Suprapubic skin (tissue), 4 donors: Measurements from ENCODE around the gene THAP11. TPM values are rescaled to one million over a fixed set of nuclear protein-coding genes. Genes with fewer than 3 reads are reported as not detected.

Experiments
- DNase-seq, 2 donors: peaks; one replicate each; pipeline ENCODE4 v3.0.0-alpha.2; 2019; ENCODE audit warnings: low spot score in 2 of 2
- H3K27ac ChIP-seq: fragments of 200-600 bp; sonication (generic); one replicate; pipeline ENCODE4 v1.5.1; 2019
- H3K27me3 ChIP-seq: fragments of 200-600 bp; sonication (generic); one replicate; pipeline ENCODE4 v1.5.1; 2019
- H3K36me3 ChIP-seq: fragments of 200-600 bp; sonication (generic); one replicate; pipeline ENCODE4 v1.5.1; 2019
- H3K4me1 ChIP-seq: fragments of 200-600 bp; sonication (generic); one replicate; pipeline ENCODE4 v1.5.1; 2019
- H3K4me3 ChIP-seq: fragments of 200-600 bp; sonication (generic); one replicate; pipeline ENCODE4 v1.5.1; 2019; ENCODE audit warnings: mild to moderate bottlenecking
- H3K9me3 ChIP-seq: fragments of 200-600 bp; sonication (generic); one replicate; pipeline ENCODE4 v1.5.1; 2019
- EP300 ChIP-seq: sonication (generic); formaldehyde crosslinking; IDR thresholded peaks from one replicate; pipeline ENCODE4 v1.6.1; 2017; ENCODE audit warnings: antibody characterized with exemption
- POLR2A ChIP-seq, 2 donors: fragments of 450-650 bp; IDR thresholded peaks; one replicate each; pipeline ENCODE4 v1.6.1; 2017; ENCODE audit warnings: antibody characterized with exemption in 2 of 2, mild to moderate bottlenecking in 2 of 2, moderate library complexity in 2 of 2
- POLR2AphosphoS5 ChIP-seq, 3 donors: sonication (generic); formaldehyde crosslinking; IDR thresholded peaks; one replicate each; pipeline ENCODE4 v1.6.1; 2017; ENCODE audit warnings: antibody characterized with exemption in 3 of 3
- WGBS: methylation state at CpG from one replicate; pipeline ENCODE4 v1.1.5; 2018; 5-methylcytosine and 5-hydroxymethylcytosine counted together
- total RNA-seq, 4 donors: library from RNA; depleted of rRNA; stranded (reverse); fragments of >200 nt; gene quantifications; one replicate each; pipeline ENCODE4 v1.1.0, GENCODE V29; 2016
- TF ChIP-seq, protein P1 (sequence below), 2 donors: fragments of 200-600 bp in 1 of 2; fragments of 450-650 bp in 1 of 2; sonication (generic) in 1 of 2; IDR thresholded peaks; one replicate each; pipeline ENCODE4 v1.5.1; 2016 to 2019; ENCODE audit warnings: antibody characterized with exemption in 2 of 2, mild to moderate bottlenecking in 1 of 2, moderate library complexity in 1 of 2

The THAP11 gene
- total RNA-seq, 4 donors from 2014 or later: 45.7 to 92.0 (median 76.4) TPM

DNA sequence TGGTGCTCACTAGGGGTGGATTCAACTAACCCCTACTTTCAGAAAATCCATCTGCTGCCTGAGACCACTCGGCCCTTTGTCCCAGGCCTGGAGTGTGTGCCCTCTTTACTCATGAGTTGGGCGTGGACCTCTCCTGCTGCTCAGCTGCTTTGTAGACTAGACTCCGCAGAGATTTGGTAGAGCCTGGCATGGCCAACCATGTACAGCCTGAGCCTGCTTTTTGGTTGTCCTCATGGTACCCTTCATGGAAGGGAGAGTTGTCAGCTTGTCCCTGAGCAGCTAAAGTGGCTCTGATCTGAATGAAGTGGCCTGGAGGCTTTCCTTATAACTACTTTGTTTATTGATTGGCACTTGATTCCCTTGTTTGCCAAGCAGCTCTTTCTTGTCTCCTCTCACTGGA, 32.3 kb downstream of the THAP11 start:
- no peak for DNase-seq
- Histone ChIP-seq H3K36me3 (peaks cover 49% of the 10 kb centered on the region), H3K27ac (no peak overlapping the region), H3K9me3 (no peaks in the 10 kb centered on the region), H3K4me3 (peak overlapping the region; percentile 100), H3K4me1 (peaks cover 38% of the 10 kb centered on the region), H3K27me3 (no peaks in the 10 kb centered on the region)
- WGBS: 45% methylated on average over 2 of the region's 3 CpGs
- TF ChIP-seq, protein P1, sequence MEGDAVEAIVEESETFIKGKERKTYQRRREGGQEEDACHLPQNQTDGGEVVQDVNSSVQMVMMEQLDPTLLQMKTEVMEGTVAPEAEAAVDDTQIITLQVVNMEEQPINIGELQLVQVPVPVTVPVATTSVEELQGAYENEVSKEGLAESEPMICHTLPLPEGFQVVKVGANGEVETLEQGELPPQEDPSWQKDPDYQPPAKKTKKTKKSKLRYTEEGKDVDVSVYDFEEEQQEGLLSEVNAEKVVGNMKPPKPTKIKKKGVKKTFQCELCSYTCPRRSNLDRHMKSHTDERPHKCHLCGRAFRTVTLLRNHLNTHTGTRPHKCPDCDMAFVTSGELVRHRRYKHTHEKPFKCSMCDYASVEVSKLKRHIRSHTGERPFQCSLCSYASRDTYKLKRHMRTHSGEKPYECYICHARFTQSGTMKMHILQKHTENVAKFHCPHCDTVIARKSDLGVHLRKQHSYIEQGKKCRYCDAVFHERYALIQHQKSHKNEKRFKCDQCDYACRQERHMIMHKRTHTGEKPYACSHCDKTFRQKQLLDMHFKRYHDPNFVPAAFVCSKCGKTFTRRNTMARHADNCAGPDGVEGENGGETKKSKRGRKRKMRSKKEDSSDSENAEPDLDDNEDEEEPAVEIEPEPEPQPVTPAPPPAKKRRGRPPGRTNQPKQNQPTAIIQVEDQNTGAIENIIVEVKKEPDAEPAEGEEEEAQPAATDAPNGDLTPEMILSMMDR (IDR thresholded peaks at IDR 0.05): no peak
- TF ChIP-seq EP300 (no peak), POLR2AphosphoS5 (IDR thresholded peaks at IDR 0.05) (no peak), POLR2A (IDR thresholded peaks at IDR 0.05) (no peak)

DNA sequence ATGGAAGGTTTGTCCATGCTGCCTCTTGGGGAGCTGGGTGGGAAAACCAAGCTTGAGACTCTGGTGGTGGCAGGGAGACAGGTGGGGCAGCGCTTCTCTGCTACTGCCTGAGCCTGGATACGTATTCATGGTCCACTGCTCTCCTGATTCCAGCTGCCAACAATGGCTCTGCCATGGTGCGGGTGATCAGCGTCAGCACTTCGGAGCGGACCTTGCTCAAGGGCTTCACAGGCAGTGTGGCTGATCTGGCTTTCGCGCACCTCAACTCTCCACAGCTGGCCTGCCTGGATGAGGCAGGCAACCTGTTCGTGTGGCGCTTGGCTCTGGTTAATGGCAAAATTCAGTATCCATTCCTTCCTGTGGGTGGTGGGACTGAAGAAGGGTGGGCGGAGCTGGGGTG, 34.9 kb downstream of the THAP11 start:
- Histone ChIP-seq H3K4me3 (no peak overlapping the region), H3K36me3 (peaks cover 57% of the 10 kb centered on the region), H3K9me3 (no peaks in the 10 kb centered on the region), H3K27me3 (no peaks in the 10 kb centered on the region), H3K27ac (no peak overlapping the region), H3K4me1 (peaks cover 36% of the 10 kb centered on the region)
- TF ChIP-seq POLR2AphosphoS5 (IDR thresholded peaks at IDR 0.05): no peak
- TF ChIP-seq POLR2A (IDR thresholded peaks at IDR 0.05): no peak
- TF ChIP-seq EP300: no peak
- TF ChIP-seq, protein P1 (IDR thresholded peaks at IDR 0.05): no peak
- 100% methylated on average over 1 of the region's 11 CpGs for WGBS
- no peak for DNase-seq

DNA sequence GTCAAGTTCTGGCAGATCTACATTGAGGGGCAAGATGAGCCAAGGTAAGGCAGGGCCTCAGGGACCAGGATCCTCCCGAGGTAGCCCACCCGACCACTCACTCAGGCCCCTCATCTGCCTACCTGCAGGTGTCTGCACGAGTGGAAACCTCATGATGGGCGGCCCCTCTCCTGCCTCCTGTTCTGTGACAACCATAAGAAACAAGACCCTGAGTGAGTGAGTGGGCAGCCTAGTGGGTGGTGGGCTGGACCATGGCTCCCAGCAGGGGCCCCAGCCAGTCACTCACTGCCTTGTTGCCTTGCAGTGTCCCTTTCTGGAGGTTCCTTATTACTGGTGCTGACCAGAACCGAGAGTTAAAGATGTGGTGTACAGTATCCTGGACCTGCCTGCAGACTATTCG, 36.1 kb downstream of the THAP11 start:
- H3K27ac ChIP-seq: no peak overlapping the region
- H3K36me3 ChIP-seq: peaks cover 69% of the 10 kb centered on the region
- H3K4me1 ChIP-seq: peaks cover 29% of the 10 kb centered on the region
- WGBS: 100% methylated on average over 2 of the region's 6 CpGs
- H3K9me3 ChIP-seq: no peaks in the 10 kb centered on the region
- DNase-seq: no peak
- no peaks in the 10 kb centered on the region for H3K27me3 ChIP-seq
- no peak overlapping the region for H3K4me3 ChIP-seq
- TF ChIP-seq, protein P1 (IDR thresholded peaks at IDR 0.05): no peak
- no peak for TF ChIP-seq EP300
- TF ChIP-seq POLR2A (IDR thresholded peaks at IDR 0.05): no peak
- TF ChIP-seq POLR2AphosphoS5 (IDR thresholded peaks at IDR 0.05): no peak

DNA sequence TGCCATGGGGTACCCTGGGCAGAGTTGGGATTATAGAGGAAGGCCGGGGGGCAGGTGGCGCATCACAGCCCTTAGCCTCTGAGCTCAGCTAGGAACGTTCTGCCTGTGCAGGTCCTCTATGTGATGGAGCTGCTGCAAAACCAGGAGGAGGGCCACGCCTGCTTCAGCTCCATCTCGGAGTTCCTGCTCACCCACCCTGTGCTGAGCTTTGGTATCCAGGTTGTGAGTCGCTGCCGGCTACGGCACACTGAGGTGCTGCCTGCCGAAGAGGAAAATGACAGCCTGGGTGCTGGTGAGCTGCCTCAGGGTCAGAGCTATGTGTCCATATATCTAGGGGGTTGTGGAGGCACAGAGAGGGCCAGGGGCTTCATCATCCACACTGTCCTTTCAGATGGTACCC, 36.7 kb downstream of the THAP11 start:
- no peak for DNase-seq
- Histone ChIP-seq H3K4me3 (no peak overlapping the region), H3K9me3 (no peaks in the 10 kb centered on the region), H3K27me3 (no peaks in the 10 kb centered on the region), H3K4me1 (peaks cover 24% of the 10 kb centered on the region), H3K27ac (no peak overlapping the region), H3K36me3 (peaks cover 73% of the 10 kb centered on the region)
- 100% methylated on average over 7 of the region's 9 CpGs for WGBS
- no peak for TF ChIP-seq POLR2AphosphoS5 (IDR thresholded peaks at IDR 0.05)
- TF ChIP-seq EP300: no peak
- TF ChIP-seq POLR2A (IDR thresholded peaks at IDR 0.05): no peak
- TF ChIP-seq, protein P1 (IDR thresholded peaks at IDR 0.05): no peak

DNA sequence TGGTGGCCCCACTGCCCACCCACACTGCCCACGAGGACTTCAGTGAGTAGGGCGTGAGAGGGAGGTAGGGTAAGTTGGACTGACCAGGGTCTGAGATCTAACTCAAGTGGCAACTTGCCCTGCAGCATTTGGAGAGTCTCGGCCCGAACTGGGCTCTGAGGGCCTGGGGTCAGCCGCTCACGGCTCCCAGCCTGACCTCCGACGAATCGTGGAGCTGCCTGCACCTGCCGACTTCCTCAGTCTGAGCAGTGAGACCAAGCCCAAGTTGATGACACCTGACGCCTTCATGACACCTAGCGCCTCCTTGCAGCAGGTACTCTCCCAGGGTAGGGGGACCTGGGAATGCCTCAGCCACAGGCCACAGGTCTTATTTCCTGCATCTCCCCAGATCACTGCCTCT, 37.3 kb downstream of the THAP11 start:
- no peak for DNase-seq
- no peak overlapping the region for H3K27ac ChIP-seq
- no peaks in the 10 kb centered on the region for H3K9me3 ChIP-seq
- 79% methylated on average over 8 of the region's 12 CpGs for WGBS
- H3K36me3 ChIP-seq: peaks cover 76% of the 10 kb centered on the region
- peaks cover 24% of the 10 kb centered on the region for H3K4me1 ChIP-seq
- TF ChIP-seq EP300: no peak
- TF ChIP-seq, protein P1 (IDR thresholded peaks at IDR 0.05): no peak
- TF ChIP-seq POLR2A (IDR thresholded peaks at IDR 0.05): no peak
- TF ChIP-seq POLR2AphosphoS5 (IDR thresholded peaks at IDR 0.05): no peak
- no peak overlapping the region for H3K4me3 ChIP-seq
- H3K27me3 ChIP-seq: no peaks in the 10 kb centered on the region
